Common myeloid progenitor, CD34-positive (primary cell): Measurements from ENCODE around the gene MARK1.
"Not testable (repeated sequence)": the region's sequence is repeated elsewhere in the genome, so short reads cannot be mapped to it uniquely, and the experiment has no call there.

ENCODE experiments used
- CTCF ChIA-PET: fragments of 350-600 bp; sonication (Branson Sonifier 250); formaldehyde crosslinking; loops from one replicate; lab custom pipeline; 2021; ENCODE audit warnings: antibody characterized with exemption; lab: Charles Lee
- POLR2A ChIA-PET: fragments of 350-600 bp; sonication (Branson Sonifier 250); formaldehyde crosslinking; loops from one replicate; lab custom pipeline; 2021; ENCODE audit warnings: antibody characterized with exemption; lab: Charles Lee
- DNase-seq, 3 donors: peaks; one replicate each; pipeline versions ENCODE4 v3.0.0 to v3.0.0-alpha.2; 2013
- H3K27ac ChIP-seq, 2 experiments: 1 replicate in 1 of 2; 2 replicates in 1 of 2; pipeline ENCODE4 v1.7.0; 2013; ENCODE audit warnings: inconsistent platforms in 2 of 2, low read length in 2 of 2, mild to moderate bottlenecking in 2 of 2, low read depth in 1 of 2, moderate library complexity in 1 of 2; ENCODE audit not compliant: severe bottlenecking in 2 of 2, insufficient read depth in 1 of 2, poor library complexity in 1 of 2
- H3K27me3 ChIP-seq, 5 experiments: replicated peaks in 2 of 5; 1 replicate in 3 of 5; 2 replicates in 2 of 5; pipeline versions ENCODE4 v1.6.1 to v1.7.0; 2013; ENCODE audit warnings: low read length in 4 of 5, mild to moderate bottlenecking in 2 of 5, moderate library complexity in 2 of 5, inconsistent platforms in 1 of 5; ENCODE audit not compliant: insufficient read depth in 5 of 5, control insufficient read depth in 4 of 5
- H3K36me3 ChIP-seq, 4 experiments: 1 replicate in 2 of 4; 2 replicates in 2 of 4; pipeline versions ENCODE4 v1.6.1 to v1.7.0; 2013; ENCODE audit warnings: low read length in 3 of 4, control low read depth in 1 of 4, mild to moderate bottlenecking in 1 of 4; ENCODE audit not compliant: control insufficient read depth in 4 of 4, insufficient read depth in 4 of 4
- H3K4me1 ChIP-seq, 4 experiments: 1 replicate in 3 of 4; 2 replicates in 1 of 4; pipeline versions ENCODE4 v1.6.1 to v1.7.1; 2013; ENCODE audit warnings: low read length in 3 of 4, mild to moderate bottlenecking in 3 of 4, control low read depth in 1 of 4, inconsistent platforms in 1 of 4, moderate library complexity in 1 of 4; ENCODE audit not compliant: control insufficient read depth in 4 of 4, insufficient read depth in 4 of 4; ENCODE audit errors: control extremely low read depth in 1 of 4
- H3K4me3 ChIP-seq, 7 experiments: 1 replicate in 4 of 7; 2 replicates in 3 of 7; pipeline versions ENCODE4 v1.5.1 to v1.7.0; 2013; ENCODE audit warnings: mild to moderate bottlenecking in 7 of 7, low read length in 6 of 7, moderate library complexity in 6 of 7, inconsistent platforms in 2 of 7, low read depth in 2 of 7, control low read depth in 1 of 7; ENCODE audit not compliant: insufficient read depth in 4 of 7, control insufficient read depth in 1 of 7; ENCODE audit errors: extremely low read depth in 1 of 7
- H3K9me3 ChIP-seq, 5 experiments: 1 replicate in 4 of 5; 2 replicates in 1 of 5; pipeline versions ENCODE4 v1.6.1 to v1.7.1; 2013; ENCODE audit warnings: low read length in 4 of 5, mild to moderate bottlenecking in 2 of 5, inconsistent platforms in 1 of 5, low read depth in 1 of 5, moderate library complexity in 1 of 5; ENCODE audit not compliant: control insufficient read depth in 4 of 5, insufficient read depth in 2 of 5; ENCODE audit errors: control extremely low read depth in 1 of 5
- WGBS: methylation state at CpG from one replicate; pipeline ENCODE4 v1.1.5; 2013; ENCODE audit not compliant: insufficient coverage; 5-methylcytosine and 5-hydroxymethylcytosine counted together

The MARK1 gene

GRCh38 chr1:220604926-220605325, 77.0 kb downstream of the MARK1 start:
- Histone ChIP-seq H3K4me1 (no peaks in the 10 kb centered on the region), H3K27me3 (no peaks in the 10 kb centered on the region), H3K9me3 (no peaks in the 10 kb centered on the region), H3K27ac (no peak overlapping the region), H3K4me3 (no peak overlapping the region), H3K36me3 (no peaks in the 10 kb centered on the region)
- DNase-seq, result no peak
- POLR2A ChIA-PET, result no interaction called here
- WGBS, result no CpG with 5 or more reads among the region's 3 CpGs
- CTCF ChIA-PET, result no interaction called here

- POLR2A ChIA-PET, H3K27ac ChIP-seq, H3K4me1 ChIP-seq, DNase-seq, H3K36me3 ChIP-seq, H3K27me3 ChIP-seq, H3K9me3 ChIP-seq, H3K4me3 ChIP-seq, CTCF ChIA-PET: not testable (repeated sequence)
- WGBS, result no CpG with 5 or more reads among the region's 4 CpGs
These were observed 77.7 kb downstream of the MARK1 start for GRCh38 chr1:220605651-220606050.

- H3K27me3 ChIP-seq, H3K36me3 ChIP-seq, H3K4me3 ChIP-seq, H3K4me1 ChIP-seq, CTCF ChIA-PET, H3K9me3 ChIP-seq, DNase-seq, H3K27ac ChIP-seq, POLR2A ChIA-PET: not testable (repeated sequence)
- 94% methylated on average over 6 of the region's 11 CpGs for WGBS
These were observed 83.2 kb downstream of the MARK1 start for GRCh38 chr1:220611100-220611499.

GRCh38 chr1:220616836-220617235, 88.9 kb downstream of the MARK1 start:
- Histone ChIP-seq H3K4me1 (no peaks in the 10 kb centered on the region), H3K4me3 (no peak overlapping the region), H3K27me3 (no peaks in the 10 kb centered on the region), H3K27ac (no peak overlapping the region), H3K9me3 (no peaks in the 10 kb centered on the region), H3K36me3 (no peaks in the 10 kb centered on the region)
- DNase-seq, result no peak
- ChIA-PET POLR2A (no interaction called here), CTCF (no interaction called here)

GRCh38 chr1:220628431-220628830, 100.5 kb downstream of the MARK1 start:
- 100% methylated on average over 4 of the region's 5 CpGs for WGBS
- no peaks in the 10 kb centered on the region for H3K9me3 ChIP-seq
- no peaks in the 10 kb centered on the region for H3K36me3 ChIP-seq
- H3K27ac ChIP-seq, result no peak overlapping the region
- peaks cover 0 to 2% (median 0%) of the 10 kb centered on the region in 5 experiments for H3K27me3 ChIP-seq
- H3K4me1 ChIP-seq, result no peaks in the 10 kb centered on the region
- POLR2A ChIA-PET, result no interaction called here
- no peak for DNase-seq
- CTCF ChIA-PET, result interaction anchor here (0.7 kb wide), 1 partner anchor 547 kb away, joined by 3 read pairs; no protein-coding TSS in a partner anchor
- no peak overlapping the region for H3K4me3 ChIP-seq

GRCh38 chr1:220631238-220631815, 103.4 kb downstream of the MARK1 start:
- POLR2A ChIA-PET, result no interaction called here
- no peaks in the 10 kb centered on the region for H3K36me3 ChIP-seq
- no peak for DNase-seq
- no peak overlapping the region for H3K4me3 ChIP-seq
- H3K27ac ChIP-seq, result no peak overlapping the region
- no peaks in the 10 kb centered on the region for H3K9me3 ChIP-seq
- 100% methylated on average over 4 of the region's 4 CpGs for WGBS
- CTCF ChIA-PET, result no interaction called here
- peaks cover 0 to 2% (median 0%) of the 10 kb centered on the region in 5 experiments for H3K27me3 ChIP-seq
- no peaks in the 10 kb centered on the region for H3K4me1 ChIP-seq

- peaks cover 0 to 2% (median 0%) of the 10 kb centered on the region in 5 experiments for H3K27me3 ChIP-seq
- no peaks in the 10 kb centered on the region for H3K4me1 ChIP-seq
- no CpG with 5 or more reads among the region's 1 CpG for WGBS
- CTCF ChIA-PET, result no interaction called here
- no peak for DNase-seq
- H3K4me3 ChIP-seq, result no peak overlapping the region
- no peaks in the 10 kb centered on the region for H3K9me3 ChIP-seq
- no peaks in the 10 kb centered on the region for H3K36me3 ChIP-seq
- POLR2A ChIA-PET, result no interaction called here
- H3K27ac ChIP-seq, result no peak overlapping the region
These were observed 109.8 kb downstream of the MARK1 start for GRCh38 chr1:220637759-220638158.
